ENCODE measurements around the gene DPP3.

Gene DPP3

GRCh38 chr11:66479394-66480116 is 679 bp upstream of the DPP3 start:
- in situ Hi-C loops (cut with MboI; ENCODE audit: low sequenced_read_pairs) = no loop called here

- in situ Hi-C loops (cut with MboI; ENCODE audit: low sequenced_read_pairs) = no loop called here
Observed at GRCh38 chr11:66484806-66485380, 4.7 kb downstream of the DPP3 start.

DNA sequence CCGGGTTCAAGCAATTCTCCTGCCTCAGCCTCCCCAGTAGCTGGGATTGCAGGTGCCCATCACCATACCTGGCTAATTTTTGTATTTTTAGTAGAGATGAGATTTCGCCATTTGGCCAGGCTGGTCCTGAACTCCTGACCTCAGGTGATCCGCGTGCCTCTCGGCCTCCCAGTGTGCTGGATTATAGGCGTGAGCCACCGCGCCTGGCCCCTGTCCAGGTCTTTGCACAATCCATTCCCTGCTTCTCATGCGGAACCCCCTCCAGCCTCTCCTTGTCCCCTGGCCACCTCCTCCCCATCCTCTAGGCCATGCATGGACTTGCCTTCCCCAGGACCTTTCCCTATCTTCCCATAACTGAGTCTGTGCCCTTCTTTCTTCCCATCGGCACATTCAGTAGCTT is 8.7 kb downstream of the DPP3 start:
- in situ Hi-C loops (cut with MboI; ENCODE audit: low sequenced_read_pairs) = no loop called here

DNA sequence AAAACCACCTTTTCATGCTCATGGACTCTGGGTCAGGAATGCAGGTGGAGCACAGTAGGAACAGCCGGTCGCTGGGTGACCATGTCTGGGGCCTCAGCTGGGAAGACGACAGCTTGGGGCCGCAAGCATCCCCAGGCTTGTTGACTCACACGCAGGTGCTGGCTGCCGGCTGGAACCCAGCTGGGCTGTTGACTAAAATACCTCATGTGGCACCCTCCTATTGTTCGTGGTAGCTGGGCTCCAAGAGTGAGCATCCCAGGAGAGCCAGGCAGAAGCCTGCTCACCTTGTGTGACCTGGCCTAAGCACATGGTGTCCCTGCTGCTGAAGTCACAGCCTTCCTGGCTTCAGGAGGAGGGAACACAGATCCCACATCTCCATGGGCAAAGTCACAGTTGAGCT is 9.4 kb downstream of the DPP3 start:
- in situ Hi-C loops (cut with MboI; ENCODE audit: low sequenced_read_pairs) = no loop called here

- in situ Hi-C loops (cut with MboI; ENCODE audit: low sequenced_read_pairs) = no loop called here
Observed at GRCh38 chr11:66491315-66491935, 11.2 kb downstream of the DPP3 start.

GRCh38 chr11:66492161-66492865 is 12.1 kb downstream of the DPP3 start:
- in situ Hi-C loops (cut with MboI; ENCODE audit: low sequenced_read_pairs) = no loop called here

DNA sequence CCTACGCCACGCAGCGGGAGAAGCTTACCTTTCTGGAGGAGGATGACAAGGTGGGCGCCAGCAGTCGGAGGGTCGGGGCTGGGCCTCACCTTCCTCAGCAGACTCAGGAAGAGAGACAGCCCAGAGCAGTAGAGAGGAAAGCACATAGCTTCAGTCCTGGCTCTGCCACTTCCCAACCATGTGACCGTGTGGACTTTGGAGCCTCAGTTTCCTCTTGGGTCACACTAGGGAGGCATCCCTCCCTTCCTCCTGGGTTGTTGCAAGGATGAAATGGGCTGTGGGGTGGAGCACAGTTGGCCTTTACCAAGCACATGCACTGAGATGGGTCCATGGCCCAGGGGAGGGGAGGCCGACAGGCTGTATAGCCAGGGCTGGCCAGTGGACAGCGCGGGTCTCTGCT is 12.9 kb downstream of the DPP3 start:
- in situ Hi-C loops (cut with MboI; ENCODE audit: low sequenced_read_pairs) = no loop called here

DNA sequence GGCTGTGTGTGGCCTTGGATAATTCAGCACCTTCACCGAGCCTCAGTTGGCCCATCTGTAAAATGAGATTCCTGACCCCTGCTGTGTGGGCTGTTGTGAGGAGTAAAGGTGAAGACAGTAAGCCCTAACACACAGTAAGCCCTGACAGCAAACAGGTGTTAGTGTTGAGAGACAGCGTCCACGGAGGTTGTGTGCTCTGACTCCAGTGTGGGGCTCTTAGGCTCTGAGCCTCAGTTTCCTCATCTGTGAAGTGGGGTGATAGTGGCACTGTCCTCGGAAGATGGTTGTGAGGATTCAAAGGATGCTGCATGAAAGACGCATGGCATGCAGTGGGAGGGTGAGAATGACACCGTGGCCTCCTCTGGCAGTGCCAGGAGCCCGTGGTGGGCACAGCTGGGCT is 14.2 kb downstream of the DPP3 start:
- in situ Hi-C loops (cut with MboI; ENCODE audit: low sequenced_read_pairs) = no loop called here

DNA sequence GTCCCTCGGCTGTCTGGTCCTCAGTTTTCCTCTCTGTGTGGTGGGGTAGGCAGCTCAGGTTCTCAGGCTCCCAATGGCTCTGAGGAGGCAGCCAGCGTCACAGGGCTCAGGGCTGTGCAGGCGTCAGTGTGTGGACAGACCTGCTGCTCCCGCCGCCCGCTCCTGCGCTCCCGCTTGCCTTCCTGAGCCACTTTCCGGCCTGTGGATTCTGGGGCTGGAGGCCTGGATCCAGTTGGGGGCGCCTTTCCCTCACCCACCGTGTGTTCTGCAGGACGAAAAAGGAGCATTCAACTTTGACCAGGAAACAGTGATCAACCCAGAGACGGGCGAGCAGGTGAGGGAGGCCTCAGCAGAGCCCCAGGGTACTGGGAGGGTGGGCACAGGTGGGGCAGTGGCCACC is 14.7 kb downstream of the DPP3 start:
- in situ Hi-C loops (cut with MboI; ENCODE audit: low sequenced_read_pairs) = no loop called here

DNA sequence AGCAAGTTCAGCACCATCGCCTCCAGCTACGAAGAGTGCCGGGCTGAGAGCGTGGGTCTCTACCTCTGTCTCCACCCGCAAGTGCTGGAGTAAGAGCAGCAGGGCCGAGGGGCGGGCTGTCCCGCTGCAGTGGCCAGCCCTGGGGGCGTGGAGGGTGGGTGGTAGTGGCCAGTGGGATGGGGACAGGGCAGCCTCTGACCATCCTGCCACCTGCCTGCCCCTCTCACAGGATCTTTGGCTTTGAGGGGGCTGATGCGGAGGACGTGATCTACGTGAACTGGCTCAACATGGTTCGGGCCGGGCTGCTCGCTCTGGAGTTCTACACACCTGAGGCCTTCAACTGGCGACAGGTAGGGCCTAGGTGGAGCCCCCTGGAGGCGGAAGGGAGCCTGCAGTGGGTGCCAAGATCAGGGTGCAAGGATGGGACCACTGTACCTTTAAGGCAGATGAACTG is 15.2 kb downstream of the DPP3 start:
- in situ Hi-C loops (cut with MboI; ENCODE audit: low sequenced_read_pairs) = no loop called here

- in situ Hi-C loops (cut with MboI; ENCODE audit: low sequenced_read_pairs) = no loop called here
Observed at GRCh38 chr11:66497206-66497605, 17.0 kb downstream of the DPP3 start.

- in situ Hi-C loops (cut with MboI; ENCODE audit: low sequenced_read_pairs) = no loop called here
Observed at GRCh38 chr11:66498506-66498905, 18.3 kb downstream of the DPP3 start.

DNA sequence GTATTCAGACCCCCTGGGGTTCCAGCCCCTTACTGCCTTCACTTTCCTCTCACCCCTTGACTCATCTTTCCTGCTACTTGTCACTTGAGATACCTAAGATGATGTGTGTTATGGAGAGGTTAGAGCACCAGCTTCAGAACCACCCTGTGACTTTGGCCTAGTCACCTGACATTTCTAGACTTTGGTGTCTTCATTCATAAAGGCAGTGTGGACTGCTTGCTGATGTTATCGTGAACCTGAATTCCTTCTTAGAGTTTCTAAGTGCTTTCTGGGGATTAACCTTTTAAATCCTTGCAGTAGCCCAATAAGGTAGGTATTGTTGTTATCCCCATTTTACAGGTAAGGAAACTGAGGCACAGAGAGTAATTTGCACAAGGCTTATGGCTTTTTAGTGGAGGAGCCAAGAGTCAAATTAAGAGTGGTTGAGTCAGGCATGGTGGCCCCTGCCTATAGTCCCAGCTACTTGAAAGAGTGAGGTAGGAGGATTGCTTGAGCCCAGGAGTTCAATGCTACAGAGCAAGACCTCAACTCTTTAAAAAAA is 25.1 kb downstream of the DPP3 start:
- in situ Hi-C loops (cut with MboI; ENCODE audit: low sequenced_read_pairs) = no loop called here

DNA sequence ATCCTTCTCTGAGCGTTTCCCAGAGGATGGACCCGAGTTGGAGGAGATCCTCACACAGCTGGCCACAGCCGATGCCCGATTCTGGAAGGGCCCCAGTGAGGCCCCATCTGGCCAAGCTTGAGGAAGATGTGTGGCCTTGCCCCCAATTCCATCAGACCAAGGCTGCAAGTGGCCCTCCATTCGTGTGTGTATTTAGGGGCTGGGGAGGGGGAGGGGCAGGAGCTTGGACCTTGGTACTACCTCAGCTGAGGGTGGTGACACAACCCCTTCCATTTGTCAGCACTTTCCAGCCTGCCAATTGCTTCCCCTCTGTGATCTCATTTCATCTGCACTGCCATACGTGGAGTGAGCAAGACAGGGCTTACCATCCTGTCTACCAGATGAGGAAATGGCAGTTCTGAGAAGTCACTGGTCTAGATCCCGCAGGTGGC is 28.9 kb downstream of the DPP3 start:
- in situ Hi-C loops (cut with MboI; ENCODE audit: low sequenced_read_pairs) = no loop called here

- in situ Hi-C loops (cut with MboI; ENCODE audit: low sequenced_read_pairs) = no loop called here
Observed at GRCh38 chr11:66510271-66510989, 30.2 kb downstream of the DPP3 start, which contains the start of gene BBS1. BBS1 (plus strand) TSS chr11:66510635; CDS start chr11:66510660, 25 bp downstream.

DNA sequence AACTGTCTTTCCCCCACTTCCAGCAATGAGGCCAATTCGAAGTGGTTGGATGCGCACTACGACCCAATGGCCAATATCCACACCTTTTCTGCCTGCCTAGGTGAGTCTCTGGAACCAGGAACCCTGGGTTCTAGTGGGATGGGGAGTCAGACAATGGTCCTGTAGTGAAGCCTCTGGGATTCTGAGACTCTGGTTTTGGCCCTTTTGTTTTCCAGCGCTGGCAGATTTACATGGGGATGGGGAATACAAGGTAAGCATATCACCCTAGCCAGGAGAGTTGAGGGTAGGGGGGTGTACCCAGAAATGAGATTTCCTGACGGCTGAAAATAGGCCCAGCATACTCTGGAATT is 30.7 kb downstream of the DPP3 start:
- in situ Hi-C loops (cut with MboI; ENCODE audit: low sequenced_read_pairs) = no loop called here

- in situ Hi-C loops (cut with MboI; ENCODE audit: low sequenced_read_pairs) = no loop called here
Observed at GRCh38 chr11:66523611-66524010, 43.4 kb downstream of the DPP3 start.

GRCh38 chr11:66524304-66525040 is 44.2 kb downstream of the DPP3 start:
- in situ Hi-C loops (cut with MboI; ENCODE audit: low sequenced_read_pairs) = no loop called here

DNA sequence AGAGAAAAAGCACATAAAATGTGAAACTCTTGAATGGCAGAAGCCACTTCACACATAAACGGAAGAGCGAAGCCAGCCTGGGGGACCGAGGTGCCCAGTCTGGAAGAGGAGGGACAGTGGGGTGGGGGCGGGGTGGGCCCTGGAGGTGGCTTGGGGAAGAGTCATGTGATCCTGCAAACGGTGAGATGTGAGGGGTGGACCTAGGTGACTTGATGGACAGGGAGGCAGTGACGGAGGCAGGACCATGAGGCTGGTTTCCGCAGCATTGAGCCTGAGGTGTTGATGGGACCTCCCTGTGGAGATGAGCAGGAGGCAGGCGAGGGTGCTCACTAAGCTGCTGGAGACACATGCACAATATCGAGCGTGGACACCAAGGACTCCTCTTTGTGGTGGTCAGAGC is 48.8 kb downstream of the DPP3 start:
- in situ Hi-C loops (cut with MboI; ENCODE audit: low sequenced_read_pairs) = no loop called here

GRCh38 chr11:66529655-66530054 is 49.4 kb downstream of the DPP3 start:
- in situ Hi-C loops (cut with MboI; ENCODE audit: low sequenced_read_pairs) = no loop called here

All from HL-60/S4 treated with phorbol 12-myristate 13-acetate at 8.2 ng/mL for 4 days and 3 days (cell line).